GM21737 (cell line): Measurements from ENCODE around the gene LRGUK.
"Not testable (repeated sequence)": the region's sequence is repeated elsewhere in the genome, so short reads cannot be mapped to it uniquely, and the experiment has no call there.

Experiments used
- ATAC-seq: cut with Tn5 transposase; IDR thresholded peaks from one replicate; pipeline ENCODE4 v1.9.1; 2021; ENCODE audit warnings: mild to moderate bottlenecking, moderate library complexity; ENCODE audit not compliant: unreplicated experiment

LRGUK gene

GRCh38 chr7:134186027-134186426 lies 58.9 kb downstream of the LRGUK start:
- ATAC-seq, result no peak

- ATAC-seq, result no peak
These were observed 59.7 kb downstream of the LRGUK start for GRCh38 chr7:134186801-134187200.

DNA sequence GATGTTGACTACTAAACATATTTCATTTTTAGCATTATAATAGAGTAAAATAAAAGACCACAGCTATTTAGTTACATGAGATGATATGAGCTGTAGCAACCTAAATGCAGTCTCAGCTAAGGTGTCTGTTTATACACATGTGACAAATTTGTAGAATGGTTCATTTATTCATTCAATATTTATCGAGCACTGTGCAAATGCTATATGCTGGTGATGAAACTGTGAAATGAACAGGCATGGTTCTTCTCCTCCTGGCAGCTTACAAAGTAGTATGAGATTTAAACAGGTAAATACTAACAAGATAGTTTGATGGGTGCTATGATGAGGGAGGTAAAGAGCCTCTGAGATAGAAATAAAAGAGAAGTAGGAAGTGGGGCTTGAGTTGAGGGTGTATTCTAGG lies 60.8 kb downstream of the LRGUK start:
- no peak for ATAC-seq

GRCh38 chr7:134188311-134188710 lies 61.2 kb downstream of the LRGUK start:
- ATAC-seq, result no peak

GRCh38 chr7:134189559-134189958 lies 62.4 kb downstream of the LRGUK start:
- no peak for ATAC-seq

DNA sequence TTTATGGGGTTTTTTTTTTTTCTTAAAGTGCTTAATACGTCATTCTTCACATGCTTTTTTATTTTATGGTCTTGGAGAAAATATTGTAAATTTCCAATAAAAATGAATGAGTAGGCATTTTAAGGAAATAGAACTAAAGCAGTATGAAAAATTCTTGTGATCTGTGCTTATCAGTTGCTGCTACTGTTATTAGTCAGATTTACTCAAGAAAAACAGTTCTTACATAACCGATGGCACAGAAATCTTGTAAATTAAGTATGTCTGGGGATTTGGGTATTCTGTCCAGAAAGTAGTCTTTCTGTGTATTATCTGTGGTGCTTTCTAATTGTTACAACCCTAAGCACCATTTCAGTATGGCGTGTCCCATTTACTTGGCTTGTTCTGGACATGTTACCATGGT lies 64.7 kb downstream of the LRGUK start:
- ATAC-seq, result no peak

GRCh38 chr7:134193240-134193639 lies 66.1 kb downstream of the LRGUK start:
- no peak for ATAC-seq

GRCh38 chr7:134195252-134195651 lies 68.1 kb downstream of the LRGUK start:
- ATAC-seq, result no peak

DNA sequence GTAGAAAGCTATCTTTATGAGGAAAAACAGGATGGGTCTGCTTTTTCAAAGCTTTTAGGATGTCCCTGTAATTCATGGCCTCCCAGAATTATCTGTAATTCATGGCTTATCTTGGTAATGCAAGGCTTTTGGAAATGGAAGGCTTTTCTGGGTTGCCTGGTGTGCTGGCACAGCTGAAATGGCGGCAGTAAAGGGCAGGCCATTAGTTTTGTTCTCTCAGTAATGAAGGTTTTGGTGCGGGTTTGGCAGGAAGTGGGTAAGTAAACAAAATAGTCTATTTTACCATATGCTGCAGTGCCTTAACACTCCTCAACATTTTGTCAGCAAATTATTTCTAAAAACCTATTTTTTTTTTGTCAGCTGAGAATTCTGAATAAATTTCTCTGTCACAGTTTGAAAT lies 69.3 kb downstream of the LRGUK start:
- no peak for ATAC-seq

- ATAC-seq, result no peak
These were observed 70.2 kb downstream of the LRGUK start for GRCh38 chr7:134197345-134197744.

GRCh38 chr7:134200970-134201369 lies 73.8 kb downstream of the LRGUK start:
- ATAC-seq, result no peak

DNA sequence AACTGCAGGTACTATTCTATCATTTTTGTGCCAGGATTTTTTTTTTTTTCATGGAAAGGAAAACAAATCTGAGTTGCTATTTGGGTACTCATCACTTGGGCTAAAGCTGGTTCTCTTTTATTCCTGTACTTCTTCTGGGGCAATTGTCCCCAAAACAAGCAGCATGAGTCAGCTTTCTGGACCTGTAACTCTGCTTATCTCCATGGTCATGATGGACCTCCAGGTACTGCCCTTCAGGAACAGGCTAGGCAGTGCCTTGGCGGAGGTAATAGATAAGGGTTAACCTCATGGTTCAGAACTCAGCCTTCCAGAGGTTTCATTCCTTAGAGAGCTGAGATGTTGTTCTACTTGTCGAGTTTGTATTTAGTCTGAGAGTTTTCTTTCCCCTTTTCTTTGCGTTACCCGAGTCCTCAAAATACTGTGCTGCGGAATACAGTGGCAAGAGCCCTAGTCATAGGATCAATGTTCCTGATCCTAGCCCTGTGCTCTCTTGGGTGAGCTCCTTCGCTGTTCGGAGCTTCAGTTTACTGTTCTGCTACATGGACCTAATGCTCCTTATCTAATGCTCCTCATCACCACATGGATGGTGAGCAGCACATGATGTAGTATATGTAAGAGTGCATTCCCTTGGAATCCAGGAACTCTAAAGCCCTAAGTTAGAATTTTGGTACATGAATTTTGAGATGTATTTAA lies 74.6 kb downstream of the LRGUK start:
- ATAC-seq, result no peak

DNA sequence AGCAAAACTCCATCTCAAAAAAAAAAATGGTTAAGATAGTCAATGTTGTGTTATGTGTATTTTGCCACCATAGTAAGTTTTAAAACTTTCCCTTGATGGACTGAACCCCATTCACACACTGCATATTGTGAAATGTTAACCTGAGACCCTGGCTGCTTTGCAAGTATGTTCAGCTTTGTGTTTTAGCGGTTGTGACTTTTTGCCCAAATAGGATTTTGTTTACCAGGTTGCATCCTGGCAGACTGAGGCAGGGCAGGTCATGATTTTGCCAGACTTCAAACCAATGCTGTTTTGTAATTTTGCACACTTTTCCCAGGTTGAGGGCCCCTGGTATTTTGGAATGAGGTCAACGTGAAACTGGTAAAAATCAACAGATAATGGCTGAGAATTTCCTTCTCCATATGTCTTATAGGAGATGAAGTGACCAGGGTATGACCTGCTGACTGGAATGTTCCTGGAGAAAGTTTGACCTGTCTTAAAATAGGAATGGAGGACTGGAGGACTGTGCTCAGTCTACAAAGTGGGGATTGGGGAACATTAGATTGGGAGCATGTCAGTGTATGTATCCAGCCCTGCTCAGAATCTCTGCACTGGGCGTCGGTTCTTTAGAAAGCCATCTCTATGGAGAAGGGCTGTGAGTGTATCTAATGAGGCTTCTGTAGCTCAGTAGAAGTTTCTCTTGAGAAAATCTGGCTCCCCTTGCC lies 76.2 kb downstream of the LRGUK start:
- no peak for ATAC-seq

- ATAC-seq, result no peak
These were observed 82.3 kb downstream of the LRGUK start for GRCh38 chr7:134209322-134210015.

- no peak for ATAC-seq
These were observed 83.1 kb downstream of the LRGUK start for GRCh38 chr7:134210227-134210626.

DNA sequence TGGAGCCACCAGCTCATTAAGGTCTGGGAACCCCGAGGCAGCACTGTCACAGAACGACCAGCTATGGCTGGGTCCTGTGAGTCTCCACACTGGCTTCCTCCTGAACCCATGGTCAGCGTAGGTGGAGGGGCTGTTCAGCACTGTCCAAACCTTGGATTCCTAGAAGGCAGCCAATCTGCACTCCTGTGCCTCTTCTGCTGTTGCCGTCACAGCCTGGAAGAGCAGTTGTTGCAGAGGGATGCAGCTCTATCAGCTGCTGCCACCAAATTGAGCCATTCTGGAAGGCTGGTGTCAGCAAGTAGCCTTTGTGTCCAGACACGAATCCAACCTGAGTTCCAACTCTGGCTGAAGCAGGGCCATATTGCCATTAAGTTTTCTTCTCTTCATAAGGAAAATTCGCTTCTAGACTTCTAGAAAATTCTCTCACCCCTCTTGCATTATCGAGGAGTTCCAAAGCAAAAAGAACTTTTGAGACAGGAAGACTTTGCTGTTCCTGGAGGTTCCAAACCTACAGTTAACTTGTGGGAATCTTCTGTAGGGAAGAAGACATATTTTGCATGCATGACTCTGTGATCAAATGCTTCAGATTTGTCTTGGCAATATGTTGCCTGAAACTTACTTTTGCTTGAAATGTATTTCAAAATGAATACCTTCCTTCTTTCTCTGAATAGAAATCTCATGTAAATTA lies 84.0 kb downstream of the LRGUK start:
- ATAC-seq, result no peak

GRCh38 chr7:134211817-134212216 lies 84.7 kb downstream of the LRGUK start:
- no peak for ATAC-seq

- no peak for ATAC-seq
These were observed 85.7 kb downstream of the LRGUK start for GRCh38 chr7:134212576-134213546.

GRCh38 chr7:134220236-134220635 lies 93.1 kb downstream of the LRGUK start:
- no peak for ATAC-seq

GRCh38 chr7:134231296-134231695 lies 104.2 kb downstream of the LRGUK start:
- not testable (repeated sequence) for ATAC-seq
